GM12891 (cell line): ENCODE measurements around the gene PCNT.
A peak's percentile ranks its signal among the peaks of the same experiment; 100 is the strongest.

Experiments
- DNase-seq: peaks from one replicate; pipeline ENCODE4 v3.0.0; 2011; ENCODE audit warnings: low spot score; ENCODE audit not compliant: insufficient read length
- FAIRE-seq: peaks from 2 replicates; lab custom pipeline; 2011; peaks lifted over from hg19 to GRCh38; lab: Jason Lieb, UNC
- PAX5 ChIP-seq: IDR thresholded peaks from 2 replicates; pipeline ENCODE4 v1.6.1; 2011; ENCODE audit warnings: low read length, moderate library complexity, mild to moderate bottlenecking; ENCODE audit not compliant: insufficient read depth, severe bottlenecking
- POLR2A ChIP-seq: IDR thresholded peaks from 2 replicates; pipeline ENCODE4 v1.6.1; 2011; ENCODE audit warnings: low read depth, low read length, control low read depth
- POLR2AphosphoS5 ChIP-seq: IDR thresholded peaks from 2 replicates; pipeline ENCODE4 v1.6.1; 2011; ENCODE audit warnings: low read depth, low read length, control low read depth
- POU2F2 ChIP-seq: IDR thresholded peaks from 2 replicates; pipeline ENCODE4 v1.6.1; 2011; ENCODE audit warnings: low read depth, mild to moderate bottlenecking, control low read depth, low read length, moderate library complexity
- SPI1 ChIP-seq: IDR thresholded peaks from 2 replicates; pipeline ENCODE4 v1.6.1; 2011; ENCODE audit warnings: low read depth, low read length, control low read depth
- TAF1 ChIP-seq: IDR thresholded peaks from 2 replicates; pipeline ENCODE4 v1.6.1; 2011; ENCODE audit warnings: low read depth, low read length, control low read depth

PCNT gene

DNA sequence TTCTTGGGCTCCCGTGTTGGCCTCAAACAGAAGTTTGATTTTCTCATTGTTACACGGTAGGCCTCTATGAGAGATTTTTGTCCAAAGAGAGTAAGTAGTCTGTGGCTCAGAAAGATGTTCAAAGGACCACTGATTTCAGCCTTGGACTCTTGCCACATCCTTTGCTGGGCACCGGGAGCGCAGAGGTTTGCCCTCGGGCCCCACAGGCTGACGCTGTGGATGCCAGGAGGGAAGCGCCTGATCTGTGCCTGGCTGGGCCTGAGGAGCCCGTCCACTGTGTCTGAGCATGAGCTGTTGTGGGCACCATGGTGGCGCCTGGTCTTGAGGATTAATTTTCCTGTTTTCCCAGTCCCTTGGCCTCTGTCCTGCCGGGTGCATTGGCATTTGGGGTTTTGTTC is 52.3 kb downstream of the PCNT start:
- FAIRE-seq (no peak), DNase-seq (no peak)
- TF ChIP-seq POLR2A (no peak), POU2F2 (no peak), TAF1 (no peak), PAX5 (no peak), SPI1 (no peak), POLR2AphosphoS5 (no peak)

DNA sequence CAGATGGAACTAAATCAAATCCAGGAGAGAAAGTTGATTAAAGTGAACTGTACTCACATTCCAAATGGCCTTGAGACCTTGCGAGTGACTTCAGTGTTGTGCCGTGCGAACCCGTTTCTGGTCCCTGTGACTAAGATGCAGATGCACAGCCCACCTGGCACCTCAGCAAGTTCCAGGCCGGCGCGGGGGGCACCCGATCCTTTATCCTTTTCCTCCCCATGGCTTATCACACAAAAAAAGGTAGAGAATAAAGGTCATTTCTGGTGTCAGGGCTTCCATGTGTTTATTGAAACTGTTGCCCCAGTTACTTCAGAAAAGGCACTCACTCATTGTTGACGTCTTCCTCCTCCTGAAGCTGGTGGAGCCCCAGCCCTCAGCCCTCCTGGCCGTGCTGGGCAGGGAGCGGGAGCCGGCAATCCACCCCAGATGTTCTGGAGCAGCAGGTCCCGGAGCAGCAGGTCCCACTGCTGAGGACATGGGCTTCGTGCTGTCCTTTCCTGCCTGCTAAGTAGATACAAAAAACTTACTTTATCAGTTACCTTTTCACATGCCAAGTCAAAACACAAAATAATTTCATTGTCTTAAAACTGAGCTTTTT is 53.0 kb downstream of the PCNT start:
- TF ChIP-seq POLR2A (no peak), POU2F2 (no peak), PAX5 (no peak), POLR2AphosphoS5 (no peak), SPI1 (no peak), TAF1 (no peak)
- FAIRE-seq, result no peak

GRCh38 chr21:46377789-46378188 is 53.8 kb downstream of the PCNT start:
- DNase-seq, result no peak
- TF ChIP-seq POLR2A, result no peak
- no peak for TF ChIP-seq POU2F2
- no peak for TF ChIP-seq TAF1
- TF ChIP-seq SPI1, result no peak
- TF ChIP-seq PAX5, result no peak
- TF ChIP-seq POLR2AphosphoS5, result no peak
- peak; percentile 50 for FAIRE-seq

More for the DNA sequence above, 53.0 kb downstream of the PCNT start:
- DNase-seq, result no peak

- FAIRE-seq, result no peak
- no peak for DNase-seq
- TF ChIP-seq TAF1, result no peak
- TF ChIP-seq SPI1, result no peak
- no peak for TF ChIP-seq PAX5
- no peak for TF ChIP-seq POU2F2
- TF ChIP-seq POLR2AphosphoS5, result no peak
- no peak for TF ChIP-seq POLR2A
Measured at GRCh38 chr21:46379105-46379504, 55.1 kb downstream of the PCNT start.

- no peak for FAIRE-seq
- no peak for TF ChIP-seq POLR2AphosphoS5
- TF ChIP-seq PAX5, result no peak
- TF ChIP-seq POLR2A, result no peak
- TF ChIP-seq TAF1, result no peak
- TF ChIP-seq SPI1, result no peak
- TF ChIP-seq POU2F2, result no peak
Measured at GRCh38 chr21:46379691-46380090, 55.7 kb downstream of the PCNT start.

DNA sequence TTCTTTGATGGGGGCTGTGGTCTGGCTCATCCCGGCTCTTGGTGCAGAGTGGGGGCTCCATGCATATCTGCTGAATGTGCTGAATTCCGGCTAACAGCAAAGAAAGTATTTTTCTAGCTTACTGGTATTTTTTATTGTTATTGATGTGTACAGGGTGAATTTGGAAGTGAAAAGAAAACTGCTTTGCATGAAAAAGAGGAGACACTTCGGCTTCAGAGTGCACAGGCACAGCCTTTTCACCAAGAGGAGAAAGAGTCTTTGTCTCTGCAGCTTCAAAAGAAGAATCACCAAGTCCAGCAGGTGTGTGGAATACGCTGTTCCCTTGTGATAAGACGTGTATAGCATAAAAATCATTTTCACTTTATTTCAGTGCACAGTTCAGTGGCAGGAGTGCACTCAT is 57.6 kb downstream of the PCNT start:
- TF ChIP-seq PAX5, result no peak
- TF ChIP-seq POLR2AphosphoS5, result no peak
- no peak for TF ChIP-seq SPI1
- no peak for FAIRE-seq
- DNase-seq, result no peak

More at GRCh38 chr21:46379691-46380090, 55.7 kb downstream of the PCNT start:
- no peak for DNase-seq

DNA sequence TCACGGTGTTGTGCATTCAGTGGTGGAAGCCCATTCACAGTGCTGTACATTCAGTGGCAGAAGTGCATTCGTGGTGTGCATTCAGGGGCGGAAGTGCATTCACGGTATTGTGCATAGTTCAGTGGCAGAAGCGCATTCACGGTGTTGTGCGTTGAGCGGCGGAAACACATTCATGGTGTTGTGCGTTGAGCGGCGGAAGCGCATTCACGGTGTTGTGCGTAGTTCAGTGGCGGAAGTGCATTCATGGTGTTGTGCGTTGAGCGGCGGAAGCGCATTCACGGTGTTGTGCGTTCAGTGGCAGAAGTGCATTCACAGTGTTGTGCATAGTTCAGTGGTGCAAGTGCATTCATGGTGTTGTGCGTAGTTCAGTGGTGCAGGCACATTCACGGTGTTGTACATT is 60.6 kb downstream of the PCNT start:
- TF ChIP-seq POU2F2 (no peak), POLR2AphosphoS5 (no peak), POLR2A (no peak), SPI1 (no peak), PAX5 (no peak), TAF1 (no peak)
- FAIRE-seq, result peak; percentile 79
- DNase-seq, result no peak

DNA sequence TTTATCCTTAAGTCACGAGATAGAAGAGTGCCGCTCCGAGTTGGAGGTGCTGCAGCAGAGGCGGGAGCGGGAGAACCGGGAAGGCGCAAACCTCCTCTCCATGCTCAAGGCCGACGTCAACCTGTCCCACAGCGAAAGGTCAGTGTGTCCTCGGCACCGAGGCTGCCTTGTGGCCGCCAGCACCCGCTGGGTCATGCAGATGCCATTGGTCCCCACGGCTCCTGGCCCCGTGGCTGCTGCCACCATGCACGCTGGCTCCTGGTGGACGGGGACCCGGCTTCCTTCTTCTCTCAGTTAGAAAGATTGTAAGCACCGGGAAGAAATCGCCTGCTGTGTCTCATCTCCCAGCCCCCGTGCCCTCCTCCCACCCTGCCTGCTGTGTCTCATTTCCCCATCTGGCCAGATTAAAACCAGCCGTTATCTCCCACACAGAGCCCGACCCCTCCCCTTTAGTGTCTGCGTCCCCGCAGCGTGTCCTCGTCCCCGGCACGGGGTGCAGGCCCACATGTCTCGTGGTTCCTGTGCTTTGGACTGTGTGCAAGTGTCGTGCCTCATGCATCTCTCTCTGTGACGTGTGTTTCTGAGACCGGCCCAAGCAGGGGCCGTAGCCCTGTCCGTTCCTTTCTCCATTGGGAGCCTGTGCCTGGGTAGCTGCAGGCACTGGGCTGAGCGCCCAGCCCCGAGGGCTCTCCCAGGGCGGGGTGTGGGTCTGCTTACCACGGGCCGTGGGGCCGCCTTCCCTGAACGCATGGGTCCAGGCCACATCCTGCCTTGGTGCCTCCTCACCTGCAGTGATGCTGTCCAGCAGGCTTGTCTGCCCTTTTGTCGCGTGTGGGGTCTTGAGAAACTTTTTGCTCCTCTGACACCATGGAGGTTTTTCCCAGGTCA is 62.1 kb downstream of the PCNT start:
- FAIRE-seq (no peak), DNase-seq (no peak)
- TF ChIP-seq POLR2A, result no peak
- TF ChIP-seq PAX5, result no peak
- no peak for TF ChIP-seq SPI1
- no peak for TF ChIP-seq TAF1

GRCh38 chr21:46386734-46387088 is 62.8 kb downstream of the PCNT start:
- DNase-seq (no peak), FAIRE-seq (no peak)
- no peak for TF ChIP-seq TAF1
- TF ChIP-seq POLR2A, result no peak
- TF ChIP-seq SPI1, result no peak
- no peak for TF ChIP-seq PAX5
- TF ChIP-seq POLR2AphosphoS5, result no peak
- TF ChIP-seq POU2F2, result no peak

GRCh38 chr21:46388206-46388880 is 64.4 kb downstream of the PCNT start:
- no peak for FAIRE-seq
- no peak for DNase-seq
- no peak for TF ChIP-seq SPI1
- TF ChIP-seq POU2F2, result no peak
- no peak for TF ChIP-seq PAX5
